ENCODE measurements around the gene TMEM100.

The TMEM100 gene

GRCh38 chr17:55722742-55723487 lies at the start of gene TMEM100:
Gene TMEM100, minus strand, starts transcription at chr17:55722864. Its CDS starts 1,794 bp downstream, at chr17:55721070.
- Histone ChIP-seq H3K36me3 (ENCODE audit: insufficient read depth, low read length) (peaks cover 16% of the 10 kb centered on the region), H3K27ac (ENCODE audit: low read depth, low read length) (peak within 1 kb of the TSS; percentile 79), H2AFZ (ENCODE audit: low read length, unreplicated experiment) (peak within 1 kb of the TSS; percentile 73), H3K4me1 (ENCODE audit: control insufficient read depth, insufficient read depth, low read length, unreplicated experiment) (peaks cover 61% of the 10 kb centered on the region), H3K4me3 (ENCODE audit: low read depth, low read length) (peak within 1 kb of the TSS; percentile 84), H3K27me3 (ENCODE audit: insufficient read depth, low read length) (no peaks in the 10 kb centered on the region), H3K79me2 (ENCODE audit: control insufficient read depth, insufficient read depth, low read length, unreplicated experiment) (peaks cover 16% of the 10 kb centered on the region)

GRCh38 chr17:55772086-55772485 lies 49.4 kb upstream of the TMEM100 start:
- H3K27me3 ChIP-seq (ENCODE audit: insufficient read depth, low read length): no peaks in the 10 kb centered on the region
- peaks cover 2% of the 10 kb centered on the region for H3K79me2 ChIP-seq (ENCODE audit: control insufficient read depth, insufficient read depth, low read length, unreplicated experiment)
- peaks cover 16% of the 10 kb centered on the region for H3K4me1 ChIP-seq (ENCODE audit: control insufficient read depth, insufficient read depth, low read length, unreplicated experiment)
- H3K4me3 ChIP-seq (ENCODE audit: low read depth, low read length): no peak overlapping the region
- H2AFZ ChIP-seq (ENCODE audit: low read length, unreplicated experiment): no peak overlapping the region
- no peak overlapping the region for H3K27ac ChIP-seq (ENCODE audit: low read depth, low read length)
- H3K36me3 ChIP-seq (ENCODE audit: insufficient read depth, low read length): peaks cover 29% of the 10 kb centered on the region

- peaks cover 16% of the 10 kb centered on the region for H3K4me1 ChIP-seq (ENCODE audit: control insufficient read depth, insufficient read depth, low read length, unreplicated experiment)
- peak overlapping the region; percentile 91 for H3K27ac ChIP-seq (ENCODE audit: low read depth, low read length)
- peaks cover 14% of the 10 kb centered on the region for H3K36me3 ChIP-seq (ENCODE audit: insufficient read depth, low read length)
- H3K4me3 ChIP-seq (ENCODE audit: low read depth, low read length): peak overlapping the region; percentile 32; the same call in 1 of the 2 replicates
- peaks cover 8% of the 10 kb centered on the region for H3K79me2 ChIP-seq (ENCODE audit: control insufficient read depth, insufficient read depth, low read length, unreplicated experiment)
- H3K27me3 ChIP-seq (ENCODE audit: insufficient read depth, low read length): no peaks in the 10 kb centered on the region
- no peak overlapping the region for H2AFZ ChIP-seq (ENCODE audit: low read length, unreplicated experiment)
These were observed 47.7 kb upstream of the TMEM100 start for GRCh38 chr17:55770196-55770870.

- H2AFZ ChIP-seq (ENCODE audit: low read length, unreplicated experiment): no peak overlapping the region
- peaks cover 14% of the 10 kb centered on the region for H3K79me2 ChIP-seq (ENCODE audit: control insufficient read depth, insufficient read depth, low read length, unreplicated experiment)
- H3K27ac ChIP-seq (ENCODE audit: low read depth, low read length): peak overlapping the region; percentile 91
- H3K36me3 ChIP-seq (ENCODE audit: insufficient read depth, low read length): peaks cover 14% of the 10 kb centered on the region
- peak overlapping the region; percentile 32; the same call in 1 of the 2 replicates for H3K4me3 ChIP-seq (ENCODE audit: low read depth, low read length)
- H3K27me3 ChIP-seq (ENCODE audit: insufficient read depth, low read length): no peaks in the 10 kb centered on the region
- H3K4me1 ChIP-seq (ENCODE audit: control insufficient read depth, insufficient read depth, low read length, unreplicated experiment): peaks cover 16% of the 10 kb centered on the region
These were observed 46.9 kb upstream of the TMEM100 start for GRCh38 chr17:55769625-55770000.

- Histone ChIP-seq H3K27me3 (ENCODE audit: insufficient read depth, low read length) (no peaks in the 10 kb centered on the region), H3K36me3 (ENCODE audit: insufficient read depth, low read length) (peaks cover 14% of the 10 kb centered on the region; the same call in 1 of the 2 replicates), H3K79me2 (ENCODE audit: control insufficient read depth, insufficient read depth, low read length, unreplicated experiment) (peaks cover 19% of the 10 kb centered on the region), H3K4me1 (ENCODE audit: control insufficient read depth, insufficient read depth, low read length, unreplicated experiment) (peaks cover 16% of the 10 kb centered on the region), H3K27ac (ENCODE audit: low read depth, low read length) (peak overlapping the region; percentile 91), H3K4me3 (ENCODE audit: low read depth, low read length) (peak overlapping the region; percentile 32; the same call in 1 of the 2 replicates), H2AFZ (ENCODE audit: low read length, unreplicated experiment) (no peak overlapping the region)
These were observed 46.4 kb upstream of the TMEM100 start for GRCh38 chr17:55768936-55769624.

GRCh38 chr17:55765472-55765871 lies 42.8 kb upstream of the TMEM100 start:
- Histone ChIP-seq H3K79me2 (ENCODE audit: control insufficient read depth, insufficient read depth, low read length, unreplicated experiment) (peaks cover 37% of the 10 kb centered on the region), H3K4me1 (ENCODE audit: control insufficient read depth, insufficient read depth, low read length, unreplicated experiment) (peaks cover 16% of the 10 kb centered on the region), H3K36me3 (ENCODE audit: insufficient read depth, low read length) (peaks cover 3% of the 10 kb centered on the region; the same call in 1 of the 2 replicates), H3K27ac (ENCODE audit: low read depth, low read length) (no peak overlapping the region), H3K4me3 (ENCODE audit: low read depth, low read length) (no peak overlapping the region), H3K27me3 (ENCODE audit: insufficient read depth, low read length) (no peaks in the 10 kb centered on the region), H2AFZ (ENCODE audit: low read length, unreplicated experiment) (no peak overlapping the region)

GRCh38 chr17:55764610-55765009 lies 41.9 kb upstream of the TMEM100 start:
- no peak overlapping the region for H2AFZ ChIP-seq (ENCODE audit: low read length, unreplicated experiment)
- no peaks in the 10 kb centered on the region for H3K27me3 ChIP-seq (ENCODE audit: insufficient read depth, low read length)
- peaks cover 39% of the 10 kb centered on the region for H3K79me2 ChIP-seq (ENCODE audit: control insufficient read depth, insufficient read depth, low read length, unreplicated experiment)
- no peak overlapping the region for H3K4me3 ChIP-seq (ENCODE audit: low read depth, low read length)
- peaks cover 9% of the 10 kb centered on the region for H3K4me1 ChIP-seq (ENCODE audit: control insufficient read depth, insufficient read depth, low read length, unreplicated experiment)
- no peak overlapping the region for H3K27ac ChIP-seq (ENCODE audit: low read depth, low read length)
- H3K36me3 ChIP-seq (ENCODE audit: insufficient read depth, low read length): peaks cover 3% of the 10 kb centered on the region; the same call in 1 of the 2 replicates

GRCh38 chr17:55763856-55764255 lies 41.2 kb upstream of the TMEM100 start:
- Histone ChIP-seq H3K27ac (ENCODE audit: low read depth, low read length) (peak overlapping the region; percentile 3; the same call in 1 of the 2 replicates), H3K79me2 (ENCODE audit: control insufficient read depth, insufficient read depth, low read length, unreplicated experiment) (peaks cover 46% of the 10 kb centered on the region), H3K27me3 (ENCODE audit: insufficient read depth, low read length) (no peaks in the 10 kb centered on the region), H2AFZ (ENCODE audit: low read length, unreplicated experiment) (no peak overlapping the region), H3K36me3 (ENCODE audit: insufficient read depth, low read length) (peaks cover 3% of the 10 kb centered on the region; the same call in 1 of the 2 replicates), H3K4me3 (ENCODE audit: low read depth, low read length) (no peak overlapping the region), H3K4me1 (ENCODE audit: control insufficient read depth, insufficient read depth, low read length, unreplicated experiment) (peaks cover 2% of the 10 kb centered on the region)

GRCh38 chr17:55762086-55762858 lies 39.6 kb upstream of the TMEM100 start:
- H3K27ac ChIP-seq (ENCODE audit: low read depth, low read length): no peak overlapping the region
- no peaks in the 10 kb centered on the region for H3K4me1 ChIP-seq (ENCODE audit: control insufficient read depth, insufficient read depth, low read length, unreplicated experiment)
- no peak overlapping the region for H2AFZ ChIP-seq (ENCODE audit: low read length, unreplicated experiment)
- H3K4me3 ChIP-seq (ENCODE audit: low read depth, low read length): no peak overlapping the region
- peaks cover 61% of the 10 kb centered on the region for H3K79me2 ChIP-seq (ENCODE audit: control insufficient read depth, insufficient read depth, low read length, unreplicated experiment)
- H3K27me3 ChIP-seq (ENCODE audit: insufficient read depth, low read length): no peaks in the 10 kb centered on the region
- H3K36me3 ChIP-seq (ENCODE audit: insufficient read depth, low read length): no peaks in the 10 kb centered on the region

Data from ACC112 (cell line).